PC-3 (cell line): ENCODE measurements around the gene CORO2B.

Source experiments
- CTCF ChIP-seq: fragments of 300-600 bp; sonication (generic); conservative IDR thresholded peaks from 2 replicates; pipeline ENCODE4 v1.5.1; 2017; ENCODE audit warnings: antibody characterized with exemption, low read depth, mild to moderate bottlenecking, low read length
- EZH2 ChIP-seq: fragments of 300-600 bp; sonication (generic); IDR thresholded peaks from one replicate; pipeline ENCODE4 v1.6.1; 2017; ENCODE audit warnings: antibody characterized with exemption, mild to moderate bottlenecking, low read length; ENCODE audit not compliant: unreplicated experiment

GRCh38 chr15:68644996-68645395, 66.2 kb downstream of the CORO2B start:
- TF ChIP-seq EZH2 (no peak), CTCF (no peak)
